ENCODE data around the gene PDK2.

Gene PDK2

DNA sequence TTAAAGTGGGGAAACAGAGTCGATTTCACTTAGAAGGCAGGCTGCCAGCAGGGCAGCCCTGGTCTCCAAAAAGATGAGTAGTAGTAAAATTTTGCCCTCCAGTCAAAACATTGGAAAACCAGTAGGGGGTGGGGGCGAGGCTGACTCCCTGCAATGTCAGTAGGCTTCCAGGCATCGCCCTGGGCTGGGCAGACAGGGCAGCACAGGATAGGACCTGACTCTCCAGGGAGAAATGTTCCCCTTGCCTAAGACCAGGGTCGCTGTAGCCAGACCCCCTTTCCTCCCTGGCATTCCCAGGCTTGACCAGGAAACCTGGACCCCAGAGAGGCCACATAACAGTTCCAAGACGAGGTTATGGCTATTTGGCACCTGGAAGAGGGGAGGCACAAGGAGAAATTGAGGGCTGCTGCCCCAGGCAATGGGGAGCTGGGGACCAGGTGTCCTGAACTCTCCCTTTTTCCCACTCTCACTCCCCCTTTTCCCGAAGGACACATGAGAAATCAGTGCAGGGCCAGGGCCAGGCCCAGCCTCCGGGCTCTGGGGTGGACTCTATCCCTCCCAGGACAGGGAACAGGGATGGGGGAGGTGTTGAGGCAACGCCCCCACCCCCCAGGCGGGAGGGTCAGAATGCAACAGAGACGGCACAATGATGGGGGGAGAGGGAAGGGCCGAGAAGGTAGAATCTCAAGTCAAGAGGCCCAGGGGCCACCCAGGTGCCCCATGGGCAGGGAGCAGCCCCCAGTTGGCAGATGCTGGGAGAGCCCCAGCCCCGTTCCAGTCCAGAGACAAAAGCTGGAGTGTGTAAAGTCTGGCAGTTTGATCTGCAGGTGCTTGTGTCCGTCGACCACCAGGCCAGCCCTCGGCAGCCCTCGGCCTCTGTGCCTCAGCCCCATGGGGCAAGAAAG lies 39.3 kb downstream of the PDK2 start:
- DNase-seq: no peak

DNA sequence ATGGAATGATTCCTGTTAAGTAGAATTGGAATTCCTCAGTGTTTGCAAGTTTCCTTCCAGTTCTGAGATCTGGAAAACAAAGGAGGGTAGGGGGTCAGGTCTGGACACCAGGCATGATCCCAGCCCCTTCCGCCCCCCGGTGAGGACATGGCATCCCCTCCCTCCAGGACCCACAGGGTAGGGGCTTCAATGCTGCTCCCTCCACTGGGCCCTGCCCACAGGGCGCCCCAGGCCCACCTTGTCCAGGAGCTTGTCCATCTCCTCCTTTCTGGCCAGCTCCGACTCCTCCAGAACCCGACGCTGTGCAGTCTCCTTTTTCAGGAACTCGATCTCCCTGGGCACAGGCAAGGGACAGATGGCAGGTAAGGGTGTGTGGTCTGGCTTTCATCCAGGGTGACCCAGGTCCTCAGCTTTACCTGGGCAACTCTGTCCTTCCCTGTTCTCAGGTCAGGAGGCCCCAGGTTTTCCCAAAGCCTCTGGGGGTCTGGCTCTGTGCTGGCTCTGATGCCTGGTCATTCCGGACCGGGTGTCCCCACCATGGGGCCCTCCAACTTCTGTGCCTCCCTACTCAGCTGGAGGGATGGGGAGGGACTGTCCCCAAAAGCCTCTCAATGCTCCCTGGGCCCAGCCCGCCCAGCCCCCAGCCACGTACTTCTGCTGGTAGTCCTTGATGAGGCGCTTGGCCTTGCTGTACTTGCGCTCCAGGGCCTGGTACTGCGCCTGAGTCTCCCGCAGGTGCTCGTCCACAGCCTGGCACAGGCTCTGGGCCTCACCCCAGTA lies 40.4 kb downstream of the PDK2 start:
- no peak for DNase-seq

DNA sequence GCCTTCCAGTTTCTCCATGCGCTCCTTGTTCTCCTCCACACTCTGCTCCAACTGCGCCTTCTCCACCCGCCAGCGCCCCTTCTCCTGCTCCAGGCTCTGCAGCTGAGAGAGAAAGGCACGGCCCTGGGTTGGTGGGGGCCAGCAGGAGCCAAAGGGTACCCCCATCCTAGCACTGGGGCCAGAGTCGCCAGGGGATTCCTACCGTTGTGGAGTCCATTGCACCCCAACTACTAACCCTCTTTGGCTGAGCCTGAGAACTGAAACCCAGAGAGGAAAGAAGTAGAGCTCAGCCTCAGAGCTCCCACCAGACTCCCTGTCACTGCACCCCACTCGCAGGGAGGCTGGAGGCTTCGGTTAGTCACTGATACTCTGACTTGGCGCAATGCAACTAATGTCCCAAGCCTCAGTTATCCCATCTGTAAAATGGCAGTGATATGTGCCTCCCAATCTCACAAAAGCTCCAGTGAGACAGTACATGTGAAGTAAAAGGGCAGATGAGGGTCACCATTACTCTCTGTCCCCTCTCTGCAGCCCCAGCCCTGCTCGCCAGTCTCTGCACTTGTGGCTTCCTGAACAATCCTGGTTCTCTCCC lies 41.0 kb downstream of the PDK2 start:
- no peak for DNase-seq

DNA sequence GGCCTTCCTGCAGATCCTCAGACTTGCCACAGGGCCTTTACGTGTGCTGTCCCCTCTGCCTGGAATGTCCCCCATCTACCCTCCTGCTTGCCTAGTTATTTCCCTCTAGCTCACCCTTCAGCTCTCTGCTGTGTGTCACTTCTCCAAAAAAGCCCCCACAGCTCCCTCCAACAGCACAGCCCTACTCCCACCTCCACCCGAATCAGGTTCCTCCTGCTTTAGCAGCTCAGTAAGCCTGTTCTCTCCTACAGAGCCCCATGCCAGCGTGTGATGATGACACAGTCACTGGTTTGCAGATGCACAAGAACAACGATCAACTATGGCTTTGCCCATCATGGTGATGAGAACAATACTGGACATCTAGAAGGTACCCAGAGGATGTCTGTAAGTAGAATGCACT lies 41.9 kb downstream of the PDK2 start:
- peak in 22 of 56 donors; percentile 14 to 75 (median 45) for DNase-seq

- DNase-seq: no peak
These were observed 44.1 kb downstream of the PDK2 start for GRCh38 chr17:50139185-50139783.

DNA sequence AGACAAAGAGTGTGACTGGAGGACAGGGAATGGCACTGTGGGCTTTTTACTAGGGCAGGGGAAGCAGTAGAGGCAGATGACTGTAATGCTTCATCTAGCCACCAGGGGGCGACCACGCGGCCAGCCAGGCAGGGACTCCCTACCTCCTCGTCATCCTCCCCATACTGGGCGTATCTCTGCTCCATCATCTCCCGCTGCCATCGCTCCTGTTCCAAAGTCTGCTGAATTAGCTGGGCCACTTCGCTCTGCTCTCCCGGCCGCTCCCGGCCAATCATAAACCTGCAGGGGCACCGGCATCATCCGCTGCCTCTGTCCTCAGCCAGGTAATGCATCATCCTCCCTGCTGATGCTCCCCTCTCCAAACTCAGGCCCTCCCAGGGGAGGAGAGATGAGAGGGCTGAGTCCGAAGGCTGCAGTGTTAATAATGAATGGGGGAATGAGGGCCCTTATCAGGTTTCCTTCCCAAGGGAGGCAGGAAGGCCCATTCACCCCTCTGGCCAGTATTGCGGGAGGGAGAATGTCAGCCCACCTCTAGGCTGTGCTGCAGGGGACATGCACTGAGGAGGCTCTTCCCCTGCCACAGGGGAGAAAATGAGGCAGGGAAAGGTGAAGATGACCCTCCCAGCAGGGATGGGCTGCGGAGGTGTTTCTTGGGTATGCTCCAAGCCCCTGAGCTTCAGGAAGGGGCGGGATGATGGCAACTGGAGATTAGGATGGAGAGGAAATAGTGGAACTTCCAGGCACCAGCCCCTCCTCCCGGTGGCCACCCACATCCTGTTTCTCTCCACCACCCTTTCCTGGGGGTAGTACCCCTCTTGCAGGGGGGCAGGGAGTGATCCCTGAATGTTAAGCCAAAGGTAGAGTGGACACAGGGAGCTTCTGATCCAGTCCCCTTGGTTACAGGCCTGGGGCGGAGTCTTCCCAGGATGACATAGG lies 45.1 kb downstream of the PDK2 start:
- DNase-seq: peak in 48 of 56 donors; percentile 22 to 85 (median 52)

GRCh38 chr17:50141026-50141744 lies 46.0 kb downstream of the PDK2 start:
- DNase-seq: no peak

GRCh38 chr17:50141745-50142110 lies 46.6 kb downstream of the PDK2 start:
- DNase-seq: no peak

DNA sequence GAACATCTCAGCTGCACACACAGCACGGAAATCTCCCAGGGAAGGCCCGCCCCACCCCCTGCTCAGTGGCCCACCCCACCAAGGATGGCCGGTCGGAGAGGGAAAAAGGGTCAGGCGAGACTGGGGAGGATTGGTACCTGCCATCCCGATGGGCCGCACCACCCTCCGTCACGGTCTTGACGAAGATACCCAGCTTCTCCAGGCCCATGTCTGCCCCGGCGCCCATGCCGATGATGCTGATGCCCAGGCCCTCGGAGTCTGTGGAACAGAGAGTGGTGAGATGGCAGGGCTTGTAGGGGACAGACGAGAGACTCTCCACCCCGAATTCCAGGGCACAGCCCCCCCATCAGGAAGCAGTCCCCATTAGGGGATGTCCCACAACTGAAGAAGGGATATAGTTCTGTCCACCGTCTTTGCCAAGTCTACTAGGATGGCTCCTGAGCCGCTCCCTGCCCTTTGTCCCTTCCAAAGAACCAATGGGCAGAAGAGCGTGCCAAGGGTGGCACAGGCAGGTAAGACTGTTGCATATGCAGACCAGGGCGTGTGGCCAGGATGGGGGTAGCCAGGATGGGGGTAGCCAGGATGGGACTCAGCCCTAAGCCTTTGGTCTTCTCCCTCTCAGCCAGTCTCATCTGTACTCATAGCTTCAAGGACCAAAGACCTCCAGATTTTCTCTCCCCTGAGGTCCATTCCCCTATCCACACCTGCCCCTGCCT lies 48.5 kb downstream of the PDK2 start:
- DNase-seq: no peak

GRCh38 chr17:50144355-50144754 lies 49.2 kb downstream of the PDK2 start:
- no peak for DNase-seq

- DNase-seq: no peak
These were observed 49.8 kb downstream of the PDK2 start for GRCh38 chr17:50144845-50145531.

DNA sequence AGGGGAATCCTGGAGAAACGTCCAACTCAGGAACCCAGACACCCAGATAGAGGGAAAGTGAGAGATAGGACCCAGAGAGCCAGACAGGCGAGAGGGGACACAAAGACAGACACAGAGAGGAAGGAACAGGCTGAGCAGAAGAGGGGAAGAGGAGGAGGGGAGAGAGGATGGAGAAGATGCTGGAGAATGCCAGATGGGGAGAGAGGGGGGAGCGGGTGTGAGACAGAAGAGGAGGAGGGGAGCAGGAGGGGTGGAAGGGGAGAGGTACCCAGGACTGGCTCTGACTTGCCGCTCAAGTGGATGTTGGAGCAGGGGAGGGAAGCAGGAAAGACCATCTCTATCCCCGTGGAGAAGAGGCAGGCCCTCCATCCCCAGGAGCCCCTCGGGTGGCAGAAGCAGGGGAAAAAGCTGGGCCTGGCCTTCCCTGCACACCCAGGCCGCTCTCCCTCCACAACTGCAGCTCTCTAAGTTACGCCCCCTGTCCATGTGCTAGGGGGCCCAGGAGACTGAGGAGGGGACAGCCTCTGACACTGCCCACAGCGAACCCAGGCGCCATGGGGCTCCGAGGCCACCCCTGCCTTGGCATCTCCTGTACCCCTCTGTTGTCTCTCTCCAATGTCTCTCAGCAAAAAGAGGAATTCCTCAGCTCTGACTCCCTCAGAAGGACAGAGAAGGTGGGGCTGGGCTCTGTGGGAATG lies 50.5 kb downstream of the PDK2 start:
- DNase-seq: no peak

DNA sequence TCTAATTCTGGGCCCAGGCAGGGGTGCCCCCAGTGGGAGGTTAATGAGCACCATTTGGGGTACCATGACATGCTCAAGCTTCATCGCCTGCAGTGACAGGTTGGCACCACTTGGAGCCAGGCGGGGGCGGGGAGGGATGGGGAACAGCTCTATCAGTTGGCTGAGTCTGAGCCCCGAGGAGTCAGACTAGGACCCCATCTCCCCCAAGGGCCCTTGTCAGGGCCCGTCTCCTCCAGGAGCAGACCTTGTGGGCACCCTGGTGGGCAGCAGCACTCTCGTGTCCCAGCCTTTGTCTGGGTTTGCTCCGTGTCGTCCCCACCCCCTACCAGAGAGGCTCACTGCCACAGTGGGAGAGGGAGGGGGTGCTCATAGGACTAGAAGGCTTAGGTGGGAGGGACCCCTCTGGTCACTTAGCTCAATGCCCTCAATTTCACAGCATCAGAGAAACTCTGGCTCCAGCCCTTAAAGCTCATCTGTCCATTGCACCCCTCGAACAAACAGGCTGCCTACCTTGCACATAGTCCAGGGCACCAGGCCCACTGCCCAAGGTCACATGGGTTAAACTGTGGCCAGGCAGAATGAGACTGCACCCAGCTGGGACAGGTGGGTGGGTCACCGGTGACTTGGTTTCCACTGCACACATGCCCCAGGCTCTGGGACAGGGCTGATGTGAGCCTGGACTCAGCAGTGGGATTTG lies 51.2 kb downstream of the PDK2 start:
- DNase-seq: peak in 11 of 56 donors; percentile 10 to 45 (median 18)

- DNase-seq: peak in 3 of 56 donors; percentile 18 to 52 (median 19)
These were observed 51.9 kb downstream of the PDK2 start for GRCh38 chr17:50146927-50147665.

GRCh38 chr17:50147841-50148225 lies 52.7 kb downstream of the PDK2 start:
- DNase-seq: peak in 7 of 56 donors; percentile 31 to 68 (median 58)

All from nucleus accumbens (tissue), 56 donors.